NCI-H1436 (cell line): ENCODE results near the gene PPP4C.

Experiments used
- DNase-seq: peaks from one replicate; lab custom pipeline; 2025; lab: John Stamatoyannopoulos, UW

The PPP4C gene

GRCh38 chr16:30054959-30055553 is 20.7 kb upstream of the PPP4C start:
- no peak for DNase-seq

- no peak for DNase-seq
Observed at GRCh38 chr16:30060346-30060745, 15.4 kb upstream of the PPP4C start.

DNA sequence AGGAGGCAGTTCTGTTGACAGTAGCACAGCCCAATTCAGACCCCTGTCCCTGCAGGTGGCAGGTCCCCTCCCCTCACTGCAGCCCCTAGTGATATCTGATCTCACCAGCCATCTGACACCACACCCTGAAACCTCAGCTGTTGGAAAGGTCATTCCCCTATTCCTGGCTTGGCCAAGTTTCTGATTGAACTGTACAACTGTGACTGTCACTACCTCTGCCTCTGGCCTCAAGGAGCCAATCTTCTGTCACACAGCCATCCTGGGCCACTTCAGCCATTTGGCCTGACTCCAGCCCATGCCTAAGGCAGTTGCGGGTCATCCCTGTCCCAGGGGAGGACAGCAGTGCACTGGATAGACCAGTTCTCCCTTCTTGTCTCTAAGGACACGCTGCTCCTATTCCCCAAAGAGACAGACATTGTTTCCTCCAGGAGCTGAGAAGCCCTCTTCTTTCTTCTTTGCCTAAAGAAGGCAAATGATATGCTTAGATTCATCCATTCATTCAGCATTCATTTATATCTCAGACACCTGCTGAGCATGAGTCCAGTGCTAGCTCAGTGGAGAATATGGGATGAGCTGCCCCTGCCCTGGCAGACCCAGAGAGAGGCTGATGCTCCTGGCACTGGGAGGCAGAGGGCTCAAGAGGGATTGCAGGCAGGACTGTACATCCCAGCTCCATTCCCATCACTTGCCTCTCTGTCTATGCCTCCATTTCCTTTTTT is 14.8 kb upstream of the PPP4C start:
- no peak for DNase-seq

DNA sequence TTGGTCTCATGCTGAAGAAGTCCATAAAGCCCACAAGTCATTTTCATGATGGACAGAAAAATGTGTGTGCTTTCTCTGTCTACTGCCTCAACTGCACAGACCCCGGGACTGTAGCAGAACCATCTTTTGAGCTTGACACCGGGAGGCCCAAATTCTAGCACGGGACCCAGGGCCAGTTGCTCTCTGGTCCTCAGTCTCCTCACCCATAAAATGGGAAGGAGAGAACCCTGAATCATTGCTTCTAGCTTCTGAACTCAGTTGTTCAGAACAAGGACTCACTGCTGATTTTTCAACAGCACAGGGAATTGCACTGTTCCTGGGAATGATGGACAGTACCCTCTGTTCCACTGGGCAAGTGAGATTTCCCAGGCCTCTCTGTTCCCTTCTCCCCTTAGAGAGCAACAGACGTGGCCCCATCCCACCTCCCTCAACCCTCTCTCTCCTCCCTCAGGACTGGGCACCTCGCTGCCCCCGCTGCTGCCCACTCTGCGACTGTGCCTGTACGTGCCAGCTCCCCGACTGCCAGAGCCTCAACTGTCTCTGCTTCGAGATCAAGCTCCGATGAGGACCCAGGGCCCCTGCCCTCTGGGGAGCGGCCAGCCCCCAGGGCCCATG is 12.4 kb upstream of the PPP4C start:
- no peak for DNase-seq

- peak; percentile 70 for DNase-seq
Observed at GRCh38 chr16:30063893-30064728, 11.7 kb upstream of the PPP4C start.

- no peak for DNase-seq
Observed at GRCh38 chr16:30064729-30065101, 11.1 kb upstream of the PPP4C start.

DNA sequence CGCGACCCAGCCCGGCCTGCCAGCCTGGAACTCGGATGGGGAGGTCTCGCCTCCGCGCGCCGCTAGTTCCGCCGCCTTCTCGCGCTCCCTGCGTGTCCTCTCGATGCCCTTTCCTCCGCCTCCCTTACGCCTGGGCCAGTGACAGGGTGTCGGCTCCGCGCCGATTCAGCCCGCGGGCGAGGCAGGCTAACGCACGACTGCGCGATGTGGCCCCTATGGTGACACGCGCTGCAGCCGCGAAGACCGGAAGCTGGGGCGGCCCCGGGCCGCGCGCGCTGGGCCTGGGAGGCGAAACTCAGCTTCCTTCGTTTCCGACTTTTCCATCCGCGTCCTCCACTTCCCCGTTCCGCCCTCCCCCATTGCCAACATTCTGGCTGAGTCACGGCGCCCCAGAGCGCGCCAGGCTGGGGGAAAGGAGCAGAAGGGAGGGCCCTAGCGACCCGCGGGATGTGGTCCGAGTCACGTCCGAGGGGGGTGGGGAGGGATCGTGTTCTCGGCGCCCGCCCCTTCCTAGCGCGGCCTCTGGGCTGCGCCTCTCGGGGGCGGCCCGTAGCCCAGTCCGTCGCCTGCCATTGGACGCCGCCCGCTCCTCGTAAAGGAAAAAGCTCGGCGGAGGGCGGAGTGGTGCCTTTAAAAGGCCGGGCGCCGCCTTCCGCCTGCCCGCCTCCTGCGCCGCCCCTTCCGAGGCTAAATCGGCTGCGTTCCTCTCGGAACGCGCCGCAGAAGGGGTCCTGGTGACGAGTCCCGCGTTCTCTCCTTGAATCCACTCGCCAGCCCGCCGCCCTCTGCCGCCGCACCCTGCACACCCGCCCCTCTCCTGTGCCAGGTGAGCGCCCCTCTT is 10.5 kb upstream of the PPP4C start, which contains the start of gene ALDOA:
Gene ALDOA, plus strand, starts transcription at position 659 of the 841 bp plus-strand sequence. CDS start 1,138 bp downstream, outside the sequence.
- peak; percentile 95 for DNase-seq

GRCh38 chr16:30065943-30066760 is 9.6 kb upstream of the PPP4C start:
- no peak for DNase-seq

GRCh38 chr16:30066761-30067583 is 8.8 kb upstream of the PPP4C start:
- no peak for DNase-seq

DNA sequence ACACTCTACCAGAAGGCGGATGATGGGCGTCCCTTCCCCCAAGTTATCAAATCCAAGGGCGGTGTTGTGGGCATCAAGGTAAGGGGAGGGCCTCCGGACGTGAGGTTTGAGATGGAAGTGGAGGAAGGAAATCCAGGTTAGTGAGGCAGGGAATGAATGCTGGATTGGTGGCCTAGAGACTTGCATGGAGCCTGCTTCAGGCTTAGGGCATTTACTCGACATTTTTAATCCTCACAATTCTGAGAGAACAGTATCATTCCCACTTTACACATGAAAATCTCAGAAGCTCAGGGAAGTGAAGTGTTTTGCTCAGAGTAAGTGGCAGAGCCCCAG is 8.2 kb upstream of the PPP4C start:
- DNase-seq = no peak

GRCh38 chr16:30068333-30068732 is 7.5 kb upstream of the PPP4C start:
- no peak for DNase-seq

GRCh38 chr16:30068750-30069610 is 6.8 kb upstream of the PPP4C start:
- no peak for DNase-seq

DNA sequence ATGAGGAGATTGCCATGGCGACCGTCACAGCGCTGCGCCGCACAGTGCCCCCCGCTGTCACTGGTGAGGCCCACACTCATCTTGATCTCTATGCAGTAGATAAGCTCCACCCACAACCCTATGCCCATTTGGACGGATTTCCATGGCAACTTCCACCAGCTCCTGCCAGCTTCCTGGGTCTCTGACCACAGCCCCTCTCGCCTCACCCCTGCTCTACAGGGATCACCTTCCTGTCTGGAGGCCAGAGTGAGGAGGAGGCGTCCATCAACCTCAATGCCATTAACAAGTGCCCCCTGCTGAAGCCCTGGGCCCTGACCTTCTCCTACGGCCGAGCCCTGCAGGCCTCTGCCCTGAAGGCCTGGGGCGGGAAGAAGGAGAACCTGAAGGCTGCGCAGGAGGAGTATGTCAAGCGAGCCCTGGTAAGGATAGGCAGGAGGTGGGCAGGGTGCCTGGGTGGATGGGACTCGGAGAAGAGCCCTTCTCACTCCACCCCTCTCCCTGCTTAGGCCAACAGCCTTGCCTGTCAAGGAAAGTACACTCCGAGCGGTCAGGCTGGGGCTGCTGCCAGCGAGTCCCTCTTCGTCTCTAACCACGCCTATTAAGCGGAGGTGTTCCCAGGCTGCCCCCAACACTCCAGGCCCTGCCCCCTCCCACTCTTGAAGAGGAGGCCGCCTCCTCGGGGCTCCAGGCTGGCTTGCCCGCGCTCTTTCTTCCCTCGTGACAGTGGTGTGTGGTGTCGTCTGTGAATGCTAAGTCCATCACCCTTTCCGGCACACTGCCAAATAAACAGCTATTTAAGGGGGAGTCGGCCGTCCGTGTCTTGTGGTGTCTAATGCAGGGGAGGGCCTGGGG is 6.0 kb upstream of the PPP4C start:
- DNase-seq = no peak

DNA sequence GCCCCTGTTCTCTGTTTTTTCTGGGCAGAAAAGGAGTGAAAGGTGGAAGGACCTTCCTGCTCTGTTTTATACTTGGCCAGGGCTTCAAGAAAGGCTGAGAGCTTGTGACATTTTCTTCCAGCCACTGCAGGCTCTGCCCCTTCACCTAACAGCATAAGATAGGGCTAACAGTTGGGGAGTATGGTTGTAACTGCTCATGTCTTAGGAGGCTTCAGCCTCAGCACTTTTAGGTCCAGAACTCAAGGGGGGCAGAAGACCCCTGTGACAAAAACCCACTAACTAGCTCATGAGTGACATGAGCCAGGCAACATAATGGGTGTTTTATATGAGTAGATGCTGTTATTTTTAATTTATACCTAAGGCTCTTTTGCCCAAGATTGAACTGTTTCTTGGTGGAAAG is 5.3 kb upstream of the PPP4C start:
- no peak for DNase-seq

GRCh38 chr16:30076276-30076791 is 540 bp downstream of the PPP4C start:
- no peak for DNase-seq

DNA sequence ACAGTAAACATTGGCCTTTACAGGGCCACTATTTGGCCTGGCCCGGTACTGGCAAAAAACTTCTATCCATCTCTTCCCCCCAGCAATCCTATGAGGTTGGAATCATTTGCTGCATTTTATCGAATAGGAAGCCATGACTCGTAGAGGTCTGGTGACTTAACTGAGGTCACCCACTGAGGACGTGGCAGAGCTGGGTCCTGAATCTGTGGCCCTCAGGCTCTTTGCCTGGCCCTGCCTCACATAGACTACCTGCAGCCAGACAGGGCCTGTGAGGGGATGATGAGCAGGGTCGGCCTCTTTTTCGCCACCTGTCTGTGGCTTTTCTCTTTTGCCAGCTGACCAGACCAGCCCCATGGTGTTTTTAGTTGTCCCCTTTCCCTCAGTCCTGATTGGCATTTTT is 1.9 kb downstream of the PPP4C start:
- DNase-seq = no peak

GRCh38 chr16:30078744-30079143 is 3.0 kb downstream of the PPP4C start:
- no peak for DNase-seq

DNA sequence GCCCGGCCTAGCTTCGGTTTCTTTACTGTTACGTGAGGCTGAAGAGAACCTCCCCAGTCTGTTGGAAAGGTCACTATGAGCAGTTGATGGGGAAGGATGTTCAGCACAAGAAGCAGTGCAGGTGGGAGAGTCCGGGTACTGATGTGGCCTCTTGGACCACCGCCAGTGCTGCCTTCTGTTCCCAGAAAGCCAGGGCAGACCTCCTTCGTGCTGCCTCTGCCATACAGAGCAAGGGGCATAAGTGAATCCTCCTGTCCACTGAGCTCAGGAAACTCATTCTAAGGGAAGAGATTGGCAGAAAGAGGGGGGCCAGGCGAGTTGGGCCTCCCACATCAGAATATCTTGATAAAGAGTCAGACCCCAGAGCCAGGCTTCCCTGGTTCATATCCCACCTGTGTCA is 3.7 kb downstream of the PPP4C start:
- no peak for DNase-seq
